Measurements from ENCODE around the gene SNX13.
A peak's percentile ranks its signal among the peaks of the same experiment; 100 is the strongest.

The SNX13 gene

DNA sequence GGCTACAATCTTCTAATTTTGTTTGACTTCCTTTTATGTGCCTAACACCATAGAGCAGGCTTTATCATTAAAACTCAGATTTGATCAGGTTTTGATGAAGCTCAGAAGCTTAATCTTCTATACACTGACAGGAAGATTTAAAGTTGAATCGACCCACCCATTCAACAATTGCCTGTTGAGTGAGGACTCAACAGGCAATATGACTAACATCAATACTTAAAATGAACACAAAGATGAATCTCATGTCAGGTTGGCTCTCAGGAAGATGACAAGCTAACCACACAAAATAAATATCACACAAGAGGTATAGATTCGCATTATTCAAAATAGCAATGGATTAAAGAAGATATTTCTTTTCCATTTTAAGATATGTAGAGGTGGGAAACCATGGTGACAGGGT is 36.7 kb upstream of the SNX13 start:
- H3K9me3 ChIP-seq (replicated peaks in 1 of 11) = peaks cover 0 to 9% (median 0%) of the 10 kb centered on the region in 11 experiments; a peak in 5 of 22 replicates
- peaks cover 0 to 5% (median 0%) of the 10 kb centered on the region in 10 experiments; a peak in 1 of 20 replicates for H3K4me1 ChIP-seq
- TF ChIP-seq Cebpa-rat (IDR thresholded peaks at IDR 0.05) = no peak
- H3K27ac ChIP-seq = no peak overlapping the region
- H3K27me3 ChIP-seq = no peaks in the 10 kb centered on the region
- H4K20me1 ChIP-seq = no peaks in the 10 kb centered on the region
- H3K4me2 ChIP-seq = no peak overlapping the region
- no peak overlapping the region for H3K9ac ChIP-seq
- H3K4me3 ChIP-seq = no peak overlapping the region
- no peaks in the 10 kb centered on the region for H3K36me3 ChIP-seq

DNA sequence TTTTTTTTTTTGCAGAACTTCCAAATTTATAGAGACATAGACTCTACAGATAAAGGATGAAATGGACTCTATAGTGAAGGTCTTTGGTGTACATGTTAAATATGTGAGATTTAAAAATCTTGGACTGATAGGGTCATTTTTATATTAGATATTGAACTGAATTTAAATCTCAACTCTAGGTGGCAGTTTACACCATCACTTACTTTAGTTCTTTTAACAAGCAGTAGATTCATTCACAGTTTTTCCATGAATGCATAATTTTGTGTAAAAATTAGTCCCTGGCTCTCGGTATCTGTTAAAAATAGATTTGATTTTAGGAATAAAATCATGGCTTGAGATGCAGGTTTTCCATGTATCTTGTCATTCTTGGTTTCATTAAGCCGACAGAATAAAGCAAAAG is 31.1 kb upstream of the SNX13 start:
- Histone ChIP-seq H3K9me3 (replicated peaks in 1 of 11) (no peaks in the 10 kb centered on the region), H3K36me3 (no peaks in the 10 kb centered on the region), H3K9ac (no peak overlapping the region), H3K27me3 (no peaks in the 10 kb centered on the region), H4K20me1 (no peaks in the 10 kb centered on the region), H3K4me2 (no peak overlapping the region), H3K4me3 (no peak overlapping the region), H3K4me1 (peaks cover 0 to 7% (median 0%) of the 10 kb centered on the region in 10 experiments; a peak in 2 of 20 replicates), H3K27ac (no peak overlapping the region)
- TF ChIP-seq Cebpa-rat (IDR thresholded peaks at IDR 0.05) = no peak

DNA sequence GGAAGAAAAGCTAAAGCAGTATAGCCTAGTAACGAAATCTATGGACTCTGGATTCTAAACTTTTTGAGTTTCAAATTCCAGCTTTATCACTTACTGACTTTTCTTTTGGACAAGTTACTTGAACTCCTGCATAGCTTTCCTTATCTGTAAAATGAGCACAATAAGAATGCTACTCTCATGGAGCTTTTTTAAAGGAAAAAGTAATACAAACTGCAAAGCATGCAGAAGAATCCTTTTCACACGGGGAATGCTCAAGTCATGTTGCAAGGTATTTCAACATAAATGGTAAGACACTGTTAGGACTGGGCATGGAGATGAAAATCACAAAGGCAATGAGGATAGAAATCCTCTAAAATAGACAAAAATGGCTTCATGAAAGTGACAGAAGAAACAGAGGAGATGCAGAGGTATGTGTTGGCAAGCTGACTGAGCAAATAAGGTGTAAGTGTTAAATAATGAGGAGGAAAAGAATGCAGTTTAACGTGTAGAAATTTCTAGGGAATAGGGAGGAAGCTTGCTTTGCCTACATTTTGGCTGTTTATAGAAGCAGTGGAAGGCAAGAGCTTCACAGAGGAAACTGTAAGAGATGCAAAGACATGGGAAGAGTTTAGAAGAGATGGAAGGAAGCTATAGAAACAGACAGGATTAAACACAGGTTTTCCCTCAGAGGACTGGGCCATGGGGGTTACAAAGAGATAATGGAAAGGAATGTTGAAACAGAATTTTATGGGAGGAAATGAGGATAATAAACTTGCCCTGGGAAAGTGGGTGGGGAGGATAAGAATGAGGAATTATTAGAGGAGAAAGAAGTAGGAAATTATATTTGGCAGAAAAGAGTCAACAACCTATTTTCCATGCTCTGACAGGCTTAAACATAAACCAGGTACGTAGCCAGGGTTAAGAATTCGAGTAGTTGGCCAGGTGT is 28.8 kb upstream of the SNX13 start:
- H3K27ac ChIP-seq = no peak overlapping the region
- H3K9ac ChIP-seq = no peak overlapping the region
- peak overlapping the region in 1 of 11 experiments; percentile 25; a peak in 1 of 22 replicates for H3K4me2 ChIP-seq
- no peaks in the 10 kb centered on the region for H3K36me3 ChIP-seq
- H3K4me3 ChIP-seq = no peak overlapping the region
- no peak for TF ChIP-seq Cebpa-rat (IDR thresholded peaks at IDR 0.05)
- H4K20me1 ChIP-seq = no peaks in the 10 kb centered on the region
- H3K9me3 ChIP-seq (replicated peaks in 1 of 11) = no peaks in the 10 kb centered on the region
- H3K4me1 ChIP-seq = peaks cover 0 to 7% (median 0%) of the 10 kb centered on the region in 10 experiments; a peak in 1 of 20 replicates
- no peaks in the 10 kb centered on the region for H3K27me3 ChIP-seq

DNA sequence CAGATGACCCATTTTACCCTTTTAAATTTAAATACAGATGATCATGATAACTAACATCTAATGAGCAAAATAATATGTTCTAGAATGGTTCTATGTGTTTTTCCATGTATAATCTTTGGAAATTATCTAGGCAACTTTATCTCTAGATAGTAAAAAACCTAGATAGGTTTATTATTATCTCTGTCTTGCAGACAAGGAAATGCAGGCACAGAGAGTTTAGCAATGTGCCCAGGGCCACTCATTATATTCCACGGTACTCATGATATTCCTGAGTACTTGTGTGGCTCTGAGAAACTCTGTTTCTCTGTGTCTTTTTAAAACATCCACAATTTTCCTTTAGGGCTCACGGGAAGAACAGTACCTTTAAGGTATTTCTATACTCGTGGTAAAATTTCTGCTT is 26.4 kb upstream of the SNX13 start:
- Histone ChIP-seq H3K9me3 (replicated peaks in 1 of 11) (no peaks in the 10 kb centered on the region), H3K9ac (no peak overlapping the region), H3K4me1 (peaks cover 0 to 7% (median 0%) of the 10 kb centered on the region in 10 experiments; a peak in 1 of 20 replicates), H3K4me2 (no peak overlapping the region), H3K4me3 (no peak overlapping the region), H4K20me1 (no peaks in the 10 kb centered on the region), H3K36me3 (no peaks in the 10 kb centered on the region), H3K27me3 (no peaks in the 10 kb centered on the region), H3K27ac (no peak overlapping the region)
- TF ChIP-seq Cebpa-rat (IDR thresholded peaks at IDR 0.05) = no peak

DNA sequence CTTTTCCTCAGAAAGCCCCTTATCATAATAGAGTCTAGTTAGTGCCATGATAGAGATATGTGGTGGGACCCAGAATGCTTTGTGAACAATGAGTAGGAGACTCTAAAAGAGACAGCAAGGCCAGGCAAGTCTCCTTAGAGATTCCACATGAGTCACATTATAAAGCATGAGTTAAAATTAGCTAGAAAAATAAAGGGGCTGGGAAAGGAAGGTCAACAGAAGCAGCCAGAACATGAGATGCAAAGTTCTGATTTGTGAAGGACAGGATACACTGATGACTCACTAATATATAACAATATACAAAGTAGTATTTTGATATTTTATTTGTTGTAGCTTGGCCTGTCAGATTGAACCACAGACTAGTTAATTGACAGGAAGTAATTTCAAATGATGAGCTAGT is 25.3 kb upstream of the SNX13 start:
- no peak overlapping the region for H3K27ac ChIP-seq
- H3K27me3 ChIP-seq = no peaks in the 10 kb centered on the region
- TF ChIP-seq Cebpa-rat (IDR thresholded peaks at IDR 0.05) = no peak
- H3K4me2 ChIP-seq = no peak overlapping the region
- peaks cover 0 to 7% (median 0%) of the 10 kb centered on the region in 10 experiments; a peak in 1 of 20 replicates for H3K4me1 ChIP-seq
- no peaks in the 10 kb centered on the region for H4K20me1 ChIP-seq
- no peak overlapping the region for H3K9ac ChIP-seq
- H3K4me3 ChIP-seq = no peak overlapping the region
- H3K36me3 ChIP-seq = no peaks in the 10 kb centered on the region
- no peaks in the 10 kb centered on the region for H3K9me3 ChIP-seq (replicated peaks in 1 of 11)

DNA sequence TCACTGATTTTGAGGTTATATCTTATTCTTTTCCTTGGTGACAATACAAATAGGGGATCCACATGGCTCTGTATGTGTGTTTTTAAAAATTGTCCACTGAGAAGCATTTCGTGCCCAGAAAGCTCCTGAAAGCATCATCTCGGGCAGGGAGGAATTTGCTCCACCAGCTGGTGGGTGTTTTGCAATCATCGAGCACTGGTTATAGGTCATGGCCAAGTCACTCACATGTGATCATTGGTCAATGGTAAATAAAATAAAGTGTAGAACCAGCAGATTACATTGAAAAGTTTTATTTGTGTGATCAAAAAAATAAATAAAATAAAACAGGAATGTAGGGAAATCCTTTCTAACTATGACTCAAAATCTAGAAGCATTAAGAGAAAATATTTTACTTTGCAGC is 23.0 kb upstream of the SNX13 start:
- Histone ChIP-seq H3K4me2 (no peak overlapping the region), H3K4me1 (no peaks in the 10 kb centered on the region), H3K27ac (no peak overlapping the region), H3K4me3 (no peak overlapping the region), H3K27me3 (no peaks in the 10 kb centered on the region), H3K9ac (no peak overlapping the region), H3K36me3 (no peaks in the 10 kb centered on the region), H4K20me1 (no peaks in the 10 kb centered on the region), H3K9me3 (replicated peaks in 1 of 11) (no peaks in the 10 kb centered on the region)
- no peak for TF ChIP-seq Cebpa-rat (IDR thresholded peaks at IDR 0.05)

DNA sequence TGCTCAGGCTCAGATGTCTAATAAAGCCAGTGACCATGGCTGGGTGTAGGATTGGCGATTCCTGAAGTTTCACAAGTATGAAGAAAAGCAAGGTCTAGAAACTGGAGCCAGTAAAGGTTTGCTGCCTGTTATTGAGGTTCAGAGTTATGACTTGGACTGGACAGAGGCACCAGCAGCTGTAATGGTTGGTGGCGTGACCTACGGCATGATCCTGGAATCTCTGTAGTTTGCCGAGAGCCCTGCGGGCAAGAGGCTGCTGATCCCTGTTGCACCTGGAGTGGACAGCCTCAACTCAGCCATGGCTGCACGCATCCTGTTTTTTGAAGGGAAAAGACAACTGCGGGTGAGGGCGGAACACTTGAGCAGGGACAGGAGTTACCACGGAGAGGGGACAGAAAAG is 22.4 kb upstream of the SNX13 start:
- Histone ChIP-seq H3K4me1 (no peaks in the 10 kb centered on the region), H3K27ac (no peak overlapping the region), H4K20me1 (no peaks in the 10 kb centered on the region), H3K36me3 (no peaks in the 10 kb centered on the region), H3K4me2 (no peak overlapping the region), H3K9ac (no peak overlapping the region), H3K27me3 (no peaks in the 10 kb centered on the region), H3K4me3 (no peak overlapping the region), H3K9me3 (replicated peaks in 1 of 11) (no peaks in the 10 kb centered on the region)
- TF ChIP-seq Cebpa-rat (IDR thresholded peaks at IDR 0.05) = no peak

DNA sequence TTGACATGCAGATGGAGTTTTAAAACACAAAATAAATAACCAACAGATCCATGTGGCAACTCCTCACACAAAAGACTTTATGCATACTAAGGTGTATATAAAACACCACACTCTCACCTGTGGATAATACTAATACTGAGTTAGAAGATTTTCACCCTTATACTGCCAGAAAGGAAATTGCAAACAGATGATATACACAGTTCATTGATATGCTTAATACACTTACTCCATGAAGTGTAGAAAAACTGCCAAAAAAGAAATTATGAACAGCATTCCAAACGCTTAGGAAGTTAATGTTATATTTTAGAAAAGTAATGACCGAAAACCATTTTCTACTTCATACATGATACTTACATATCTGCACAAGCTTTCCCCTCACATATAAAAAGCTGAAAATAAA is 17.6 kb upstream of the SNX13 start:
- no peaks in the 10 kb centered on the region for H3K27me3 ChIP-seq
- no peak overlapping the region for H3K4me3 ChIP-seq
- H4K20me1 ChIP-seq = no peaks in the 10 kb centered on the region
- TF ChIP-seq Cebpa-rat (IDR thresholded peaks at IDR 0.05) = no peak
- H3K9me3 ChIP-seq (replicated peaks in 1 of 11) = no peaks in the 10 kb centered on the region
- H3K4me1 ChIP-seq = no peaks in the 10 kb centered on the region
- H3K27ac ChIP-seq = no peak overlapping the region
- no peak overlapping the region for H3K4me2 ChIP-seq
- no peaks in the 10 kb centered on the region for H3K36me3 ChIP-seq
- H3K9ac ChIP-seq = no peak overlapping the region

DNA sequence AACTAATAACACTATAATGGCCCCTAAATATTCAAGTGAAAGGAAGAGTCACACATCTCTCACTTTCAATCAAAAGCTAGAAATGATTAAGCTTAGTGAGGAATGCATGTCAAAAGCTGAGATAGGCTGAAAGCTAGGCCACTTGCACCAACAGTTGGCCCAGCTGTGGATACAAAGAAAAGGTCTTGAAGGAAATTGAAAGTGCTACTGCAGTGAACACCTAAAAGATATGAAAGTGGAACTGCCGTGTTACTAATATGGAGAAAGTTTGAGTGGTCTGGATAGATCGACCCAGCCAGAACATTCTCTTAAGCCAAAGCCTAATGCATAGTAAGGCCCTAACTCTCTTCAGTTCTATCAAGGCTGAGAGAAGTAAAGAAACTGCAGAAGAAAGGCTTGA is 12.1 kb upstream of the SNX13 start:
- Histone ChIP-seq H4K20me1 (no peaks in the 10 kb centered on the region), H3K4me2 (no peak overlapping the region), H3K9ac (no peak overlapping the region), H3K36me3 (no peaks in the 10 kb centered on the region), H3K27ac (no peak overlapping the region), H3K9me3 (replicated peaks in 1 of 11) (no peaks in the 10 kb centered on the region), H3K4me3 (no peak overlapping the region), H3K4me1 (peaks cover 0 to 15% (median 0%) of the 10 kb centered on the region in 10 experiments; a peak in 6 of 20 replicates), H3K27me3 (no peaks in the 10 kb centered on the region)
- no peak for TF ChIP-seq Cebpa-rat (IDR thresholded peaks at IDR 0.05)

DNA sequence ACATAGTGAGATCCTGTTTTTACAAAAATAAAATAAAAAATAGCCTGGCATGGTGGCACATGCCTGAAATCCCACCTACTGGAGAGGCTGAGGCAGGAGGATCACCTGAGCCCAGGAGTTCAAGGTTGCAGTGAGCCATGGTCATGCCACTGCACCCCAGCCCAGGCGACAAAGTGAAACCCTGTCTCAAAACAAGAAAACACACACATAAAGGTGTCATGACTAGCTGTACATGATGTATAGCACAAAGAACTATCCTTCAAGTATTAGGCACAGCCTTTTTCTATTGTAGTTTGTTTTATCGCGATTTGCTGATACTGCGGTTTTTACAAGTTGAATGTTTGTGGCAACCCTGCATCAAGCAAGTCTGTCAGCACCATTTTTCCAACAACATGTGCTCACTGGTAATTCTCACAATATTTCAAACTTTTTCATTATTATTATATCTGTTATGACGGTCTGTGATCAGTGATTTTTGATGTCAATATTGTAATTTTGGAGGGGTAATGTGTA is 11.5 kb upstream of the SNX13 start:
- Histone ChIP-seq H3K36me3 (no peaks in the 10 kb centered on the region), H3K4me2 (no peak overlapping the region), H3K27ac (no peak overlapping the region), H4K20me1 (no peaks in the 10 kb centered on the region), H3K4me3 (no peak overlapping the region), H3K4me1 (peaks cover 0 to 21% (median 0%) of the 10 kb centered on the region in 10 experiments; a peak in 6 of 20 replicates), H3K9me3 (replicated peaks in 1 of 11) (no peaks in the 10 kb centered on the region), H3K9ac (no peak overlapping the region), H3K27me3 (no peaks in the 10 kb centered on the region)
- no peak for TF ChIP-seq Cebpa-rat (IDR thresholded peaks at IDR 0.05)
